ENCODE data around the gene SUPT6H. TPM values are rescaled to one million over a fixed set of nuclear protein-coding genes. Genes with fewer than 3 reads are reported as not detected.
A peak's percentile ranks its signal among the peaks of the same experiment; 100 is the strongest.

Gene SUPT6H
- total and polyA plus RNA-seq, 2 of the 8 experiments (the other 6 are each of a cell fraction or from before 2014, with no cell fraction given), result 32.0 to 59.9 TPM

DNA sequence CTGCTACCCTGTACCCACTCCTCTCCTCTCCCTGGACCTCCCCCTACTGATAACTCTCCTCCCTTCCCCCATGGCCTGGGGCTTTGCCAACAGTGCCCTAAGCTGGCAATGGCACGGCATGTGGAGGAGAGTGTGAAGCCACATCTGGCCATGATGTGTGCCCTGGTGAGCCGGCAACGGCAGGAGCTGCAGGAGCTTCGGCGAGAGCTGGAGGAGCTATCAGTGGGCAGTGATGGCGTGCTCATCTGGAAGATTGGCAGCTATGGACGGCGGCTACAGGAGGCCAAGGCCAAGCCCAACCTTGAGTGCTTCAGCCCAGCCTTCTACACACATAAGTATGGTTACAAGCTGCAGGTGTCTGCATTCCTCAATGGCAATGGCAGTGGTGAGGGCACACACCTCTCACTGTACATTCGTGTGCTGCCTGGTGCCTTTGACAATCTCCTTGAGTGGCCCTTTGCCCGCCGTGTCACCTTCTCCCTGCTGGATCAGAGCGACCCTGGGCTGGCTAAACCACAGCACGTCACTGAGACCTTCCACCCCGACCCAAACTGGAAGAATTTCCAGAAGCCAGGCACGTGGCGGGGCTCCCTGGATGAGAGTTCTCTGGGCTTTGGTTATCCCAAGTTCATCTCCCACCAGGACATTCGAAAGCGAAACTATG is 87.0 kb downstream of the SUPT6H start:
- no peak overlapping the region for H2BK12ac ChIP-seq (ENCODE audit: low read depth, low read length)
- FAIRE-seq (no peak), DNase-seq (ENCODE audit: low read depth in 1 of 2, low spot score in 2 of 2) (no peak)
- H4K20me1 ChIP-seq (replicated peaks in 1 of 2; ENCODE audit: control insufficient read depth in 1 of 2, insufficient read depth in 2 of 2, low read length in 2 of 2), result peaks cover 30 to 34% of the 10 kb centered on the region in 2 experiments
- H2AK5ac ChIP-seq (ENCODE audit: low read depth, low read length), result no peak overlapping the region
- no peak overlapping the region; a peak in 1 of 7 replicates for H3K9ac ChIP-seq (replicated peaks in 1 of 4; ENCODE audit: extremely low read depth in 1 of 4, low read depth in 3 of 4, low read length in 3 of 4)
- H2BK20ac ChIP-seq (ENCODE audit: low read length), result no peak overlapping the region
- H2BK120ac ChIP-seq (replicated peaks; ENCODE audit: low read depth, low read length), result no peak overlapping the region
- peak overlapping the region; percentile 4; the same call in 1 of the 2 replicates for H2BK5ac ChIP-seq (ENCODE audit: low read depth, low read length)
- H3K4me2 ChIP-seq (ENCODE audit: insufficient read depth in 1 of 2, low read depth in 2 of 2, low read length in 2 of 2), result no peak overlapping the region
- no peak overlapping the region for H3K14ac ChIP-seq (ENCODE audit: insufficient read length)
- peaks cover 0 to 30% (median 24%) of the 10 kb centered on the region in 4 experiments; a peak in 6 of 7 replicates for H3K4me1 ChIP-seq (replicated peaks in 1 of 4; ENCODE audit: control insufficient read depth in 3 of 4, insufficient read depth in 4 of 4, low read length in 3 of 4)
- H2BK15ac ChIP-seq (ENCODE audit: low read length), result no peak overlapping the region
- no peak overlapping the region for H3K18ac ChIP-seq (ENCODE audit: extremely low read depth, low read length)
- H3K4ac ChIP-seq (replicated peaks; ENCODE audit: insufficient read length, low read depth, low read length), result no peak overlapping the region
- H3K4me3 ChIP-seq (ENCODE audit: extremely low read depth in 1 of 4, insufficient read depth in 2 of 4, low read depth in 3 of 4, low read length in 4 of 4), result no peak overlapping the region
- no peaks in the 10 kb centered on the region for H3K9me3 ChIP-seq (ENCODE audit: insufficient read depth in 2 of 2, low read depth in 1 of 2, low read length in 1 of 2)
- H3K79me1 ChIP-seq (ENCODE audit: low read depth, low read length), result peaks cover 14% of the 10 kb centered on the region
- H3K23ac ChIP-seq (ENCODE audit: insufficient read length), result no peak overlapping the region
- ChIA-PET POLR2A (ENCODE audit: partially characterized antibody) (interaction anchor here (0.8 to 15.3 kb wide), 13 partner anchors 9 to 153 kb away, joined by 3 to 813 read pairs (median 5); partner anchors contain the start of genes FAM222B, NEK8, PROCA1 and RAB34), CTCF (ENCODE audit: partially characterized antibody) (interaction anchor here (0.8 to 11.7 kb wide), 15 partner anchors 14 to 396 kb away, joined by 3 to 316 read pairs (median 5); partner anchors contain the start of genes NEK8, RPL23A and TLCD1)
- TF ChIP-seq CEBPB (IDR thresholded peaks at IDR 0.05; ENCODE audit: low read depth, low read length), result no peak
- no peak for TF ChIP-seq RFX5 (IDR thresholded peaks at IDR 0.05; ENCODE audit: borderline replicate concordance, low read depth, low read length)
- peak in 1 of 2 experiments; percentile 34; a peak in 1 of 3 replicates for TF ChIP-seq POLR2A (IDR thresholded peaks at IDR 0.05; ENCODE audit: control extremely low read depth in 1 of 2, low read depth in 2 of 2, low read length in 2 of 2)
- H4K8ac ChIP-seq (ENCODE audit: extremely low read depth, insufficient read depth, low read length), result no peak overlapping the region
- no peak overlapping the region for H2AFZ ChIP-seq (ENCODE audit: low read length)
- no peak overlapping the region for H4K5ac ChIP-seq (ENCODE audit: insufficient read length, low read depth, low read length)
- no peak overlapping the region for H4K91ac ChIP-seq (replicated peaks; ENCODE audit: insufficient read length, low read length)
- H3K27me3 ChIP-seq (replicated peaks in 1 of 4; ENCODE audit: control insufficient read depth in 3 of 4, extremely low read depth in 1 of 4, insufficient read depth in 3 of 4, low read length in 3 of 4), result no peaks in the 10 kb centered on the region
- WGBS, 2 experiments (ENCODE audit: extremely low coverage in 1 of 2, insufficient coverage in 1 of 2, insufficient read length in 1 of 2, insufficient replicate concordance in 2 of 2, low coverage in 1 of 2, low lambda C conversion rate in 2 of 2, missing lambda C conversion rate in 1 of 2), result 96% methylated on average over 18 of the region's 18 CpGs; no CpG with 5 or more reads in 1 of the 2 experiments
- peaks cover 20% of the 10 kb centered on the region for H3K23me2 ChIP-seq (ENCODE audit: low read depth, low read length)
- H3K36me3 ChIP-seq (ENCODE audit: control insufficient read depth in 2 of 4, insufficient read depth in 4 of 4, low read length in 3 of 4), result peaks cover 30 to 56% (median 33%) of the 10 kb centered on the region in 4 experiments
- H3K56ac ChIP-seq (replicated peaks; ENCODE audit: insufficient read length, low read depth, low read length), result no peak overlapping the region
- peaks cover 19 to 44% of the 10 kb centered on the region in 2 experiments for H3K79me2 ChIP-seq (ENCODE audit: control insufficient read depth in 1 of 2, insufficient read depth in 2 of 2, low read length in 2 of 2)
- peak overlapping the region; percentile 6; the same call in 1 of the 2 replicates for H3K27ac ChIP-seq (ENCODE audit: low read depth, low read length)

All from H1 (cell line).